Type B pancreatic cell (in vitro differentiated cells): ENCODE data around the gene ZNF217. TPM values are rescaled to one million over a fixed set of nuclear protein-coding genes. Genes with fewer than 3 reads are reported as not detected.
A peak's percentile ranks its signal among the peaks of the same experiment; 100 is the strongest.
"Not testable (repeated sequence)": the region's sequence is repeated elsewhere in the genome, so short reads cannot be mapped to it uniquely, and the experiment has no call there.

Source experiments
- DNase-seq: peaks from one replicate; pipeline ENCODE4 v3.0.0; 2021; ENCODE audit warnings: mixed read lengths; ENCODE audit not compliant: unreplicated experiment; ENCODE audit errors: extremely low spot score
- H3K27ac Mint-ChIP-seq: 2 replicates; pipeline ENCODE4 v1.8.0; 2021; ENCODE audit warnings: mild to moderate bottlenecking, mixed read lengths
- H3K27me3 Mint-ChIP-seq: 2 replicates; pipeline ENCODE4 v1.8.0; 2021; ENCODE audit warnings: mixed read lengths
- H3K36me3 Mint-ChIP-seq: 2 replicates; pipeline ENCODE4 v1.8.0; 2021; ENCODE audit warnings: mixed read lengths
- H3K4me1 Mint-ChIP-seq: one replicate; pipeline ENCODE4 v1.8.0; 2021; ENCODE audit warnings: mixed read lengths; ENCODE audit not compliant: unreplicated experiment
- H3K4me3 Mint-ChIP-seq: 2 replicates; pipeline ENCODE4 v1.8.0; 2021; ENCODE audit warnings: mild to moderate bottlenecking, mixed read lengths
- H3K9me3 Mint-ChIP-seq: 2 replicates; pipeline ENCODE4 v1.8.0; 2021; ENCODE audit warnings: mixed read lengths
- CTCF ChIP-seq: fragments of 200-600 bp; sonication (generic); conservative IDR thresholded peaks from 2 replicates; pipeline ENCODE4 v1.5.0; 2021; ENCODE audit warnings: antibody characterized with exemption, mild to moderate bottlenecking
- long read RNA-seq: library from polyadenylated mRNA; unstranded; transcript quantifications from one replicate; pipeline ENCODE4 v2.0.0, GENCODE V29; 2020
- total RNA-seq: library from RNA; stranded (reverse); gene quantifications from 2 replicates; pipeline ENCODE4 v1.2.1, GENCODE V29; 2021; ENCODE audit warnings: low replicate concordance

The ZNF217 gene
- 32.8 and 78.1 TPM in 2 replicates for total RNA-seq
- long read RNA-seq, partial matches to known transcripts, result 17 of 39 reads
- long read RNA-seq, other reads (novel, unspliced or antisense), result 22 of 39 reads

- peak; percentile 5 for TF ChIP-seq CTCF
- not testable (repeated sequence) for H3K27me3 Mint-ChIP-seq, H3K9me3 Mint-ChIP-seq, H3K36me3 Mint-ChIP-seq
- H3K27ac Mint-ChIP-seq, result peak within 1 kb of the TSS; percentile 98
- peaks cover 53% of the 10 kb centered on the region for H3K4me1 Mint-ChIP-seq
- DNase-seq, result peak; percentile 83
- peak within 1 kb of the TSS; percentile 97 for H3K4me3 Mint-ChIP-seq
These were observed at the start of gene ZNF217 for GRCh38 chr20:53593466-53594007. Gene ZNF217, minus strand, starts transcription at chr20:53593839. Its CDS starts 11,013 bp downstream, at chr20:53582826.

GRCh38 chr20:53643031-53643832, 49.6 kb upstream of the ZNF217 start:
- no peak for TF ChIP-seq CTCF
- Mint-ChIP-seq H3K4me3 (peak overlapping the region; percentile 79), H3K9me3 (no peaks in the 10 kb centered on the region), H3K27me3 (no peaks in the 10 kb centered on the region), H3K4me1 (peaks cover 17% of the 10 kb centered on the region), H3K27ac (peak overlapping the region; percentile 99), H3K36me3 (no peaks in the 10 kb centered on the region)
- no peak for DNase-seq

GRCh38 chr20:53642196-53643030, 48.8 kb upstream of the ZNF217 start:
- TF ChIP-seq CTCF, result peak; percentile 17
- Mint-ChIP-seq H3K36me3 (no peaks in the 10 kb centered on the region), H3K9me3 (no peaks in the 10 kb centered on the region), H3K27ac (peak overlapping the region; percentile 99), H3K4me1 (peaks cover 17% of the 10 kb centered on the region), H3K27me3 (no peaks in the 10 kb centered on the region), H3K4me3 (peak overlapping the region; percentile 79)
- DNase-seq, result no peak

- Mint-ChIP-seq H3K27me3 (no peaks in the 10 kb centered on the region), H3K4me1 (peaks cover 24% of the 10 kb centered on the region), H3K4me3 (no peak overlapping the region), H3K9me3 (no peaks in the 10 kb centered on the region), H3K36me3 (no peaks in the 10 kb centered on the region), H3K27ac (peak overlapping the region; percentile 46)
- DNase-seq, result no peak
- TF ChIP-seq CTCF, result no peak
These were observed 46.2 kb upstream of the ZNF217 start for GRCh38 chr20:53639647-53640440.

- Mint-ChIP-seq H3K4me3 (no peak overlapping the region), H3K9me3 (no peaks in the 10 kb centered on the region), H3K4me1 (peaks cover 24% of the 10 kb centered on the region), H3K27me3 (no peaks in the 10 kb centered on the region), H3K36me3 (no peaks in the 10 kb centered on the region), H3K27ac (peak overlapping the region; percentile 38)
- DNase-seq, result no peak
- TF ChIP-seq CTCF, result no peak
These were observed 45.5 kb upstream of the ZNF217 start for GRCh38 chr20:53639128-53639527.

GRCh38 chr20:53637310-53637709, 43.7 kb upstream of the ZNF217 start:
- not testable (repeated sequence) for H3K4me3 Mint-ChIP-seq, H3K27ac Mint-ChIP-seq, H3K36me3 Mint-ChIP-seq, H3K27me3 Mint-ChIP-seq, DNase-seq, H3K9me3 Mint-ChIP-seq
- H3K4me1 Mint-ChIP-seq, result peaks cover 12% of the 10 kb centered on the region
